ENCODE results near the gene GRIK4.
A peak's percentile ranks its signal among the peaks of the same experiment; 100 is the strongest.

Gene GRIK4

DNA sequence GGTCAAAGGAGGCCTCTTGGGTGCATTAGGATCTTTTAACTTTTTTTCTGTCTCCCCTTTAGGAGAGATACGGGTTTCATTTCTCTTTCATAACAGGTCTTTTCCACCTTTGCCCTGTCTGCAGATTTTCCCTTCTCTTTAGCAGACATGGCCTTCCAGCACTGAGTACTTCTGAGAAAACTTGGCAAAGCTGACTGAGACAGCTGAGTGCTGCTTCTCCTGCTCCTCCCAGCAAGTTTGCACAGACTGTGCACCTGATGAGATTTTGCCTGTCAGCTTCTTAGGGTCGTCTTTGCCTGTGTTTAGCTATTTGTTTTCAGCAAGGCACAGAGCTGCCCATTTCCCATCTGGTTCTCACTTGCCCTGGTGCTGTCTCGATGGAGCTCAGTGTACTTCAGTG lies 424.8 kb downstream of the GRIK4 start:
- no peaks in the 10 kb centered on the region for H3K36me3 ChIP-seq (ENCODE audit: insufficient read depth, low read length)
- no peak overlapping the region for H3K4me3 ChIP-seq (ENCODE audit: low read length)
- no peak overlapping the region for H3K9ac ChIP-seq (ENCODE audit: low read depth, low read length)
- peaks cover 36% of the 10 kb centered on the region for H3K27me3 ChIP-seq (ENCODE audit: control insufficient read depth, insufficient read depth, low read length)
- no peaks in the 10 kb centered on the region for H3K4me1 ChIP-seq (ENCODE audit: control insufficient read depth, insufficient read depth, low read length)
- H3K9me3 ChIP-seq (replicated peaks; ENCODE audit: low read length), result no peaks in the 10 kb centered on the region
- H3K4me2 ChIP-seq (ENCODE audit: low read length), result no peak overlapping the region

DNA sequence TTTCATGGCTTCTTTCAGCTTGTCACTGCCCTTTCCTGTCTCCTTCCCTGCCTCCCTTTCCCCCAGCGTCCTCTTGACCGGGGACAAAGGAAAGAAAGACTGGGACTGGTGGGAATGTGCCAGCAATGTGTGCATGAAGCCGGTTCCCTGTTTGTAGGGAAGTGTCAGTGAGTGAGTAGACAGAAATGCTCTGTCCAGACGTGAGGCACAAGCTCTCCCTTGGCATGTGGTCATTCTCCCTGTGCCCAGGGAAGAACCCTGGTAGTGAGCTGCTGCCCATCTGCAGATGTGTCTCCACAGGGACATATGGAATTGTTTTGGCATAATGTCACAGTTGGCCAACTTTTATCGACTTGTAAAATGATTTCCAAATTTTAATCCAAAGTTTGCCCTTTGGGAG lies 426.0 kb downstream of the GRIK4 start:
- H3K4me1 ChIP-seq (ENCODE audit: control insufficient read depth, insufficient read depth, low read length), result no peaks in the 10 kb centered on the region

DNA sequence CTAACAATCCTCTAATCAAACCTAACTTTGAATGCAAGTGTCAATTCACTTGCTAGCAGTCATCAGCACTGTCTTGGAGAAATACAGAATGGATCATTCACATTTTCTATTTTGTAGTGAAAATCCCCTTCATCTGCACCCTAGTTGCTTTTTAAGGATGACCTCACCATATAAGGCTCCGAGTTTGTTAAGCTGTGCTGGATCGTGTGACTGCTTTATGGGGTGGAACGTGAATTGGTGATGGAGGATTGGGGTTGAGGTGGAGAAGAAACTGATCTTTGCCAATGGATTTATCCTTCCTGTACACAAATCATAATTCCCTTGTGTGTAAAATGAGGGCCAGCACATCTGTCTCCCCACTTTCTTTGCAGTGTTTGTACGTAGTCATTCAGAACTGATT lies 426.7 kb downstream of the GRIK4 start:
- H3K27me3 ChIP-seq (ENCODE audit: control insufficient read depth, insufficient read depth, low read length), result peaks cover 32% of the 10 kb centered on the region
- H3K9ac ChIP-seq (ENCODE audit: low read depth, low read length), result no peak overlapping the region
- no peaks in the 10 kb centered on the region for H3K36me3 ChIP-seq (ENCODE audit: insufficient read depth, low read length)
- H3K9me3 ChIP-seq (replicated peaks; ENCODE audit: low read length), result no peaks in the 10 kb centered on the region
- no peak overlapping the region for H3K4me2 ChIP-seq (ENCODE audit: low read length)
- H3K4me3 ChIP-seq (ENCODE audit: low read length), result no peak overlapping the region
- H3K4me1 ChIP-seq (ENCODE audit: control insufficient read depth, insufficient read depth, low read length), result no peaks in the 10 kb centered on the region

More for the DNA sequence above, 426.0 kb downstream of the GRIK4 start:
- no peak overlapping the region for H3K4me3 ChIP-seq (ENCODE audit: low read length)
- peaks cover 36% of the 10 kb centered on the region for H3K27me3 ChIP-seq (ENCODE audit: control insufficient read depth, insufficient read depth, low read length)
- H3K9me3 ChIP-seq (replicated peaks; ENCODE audit: low read length), result no peaks in the 10 kb centered on the region
- H3K4me2 ChIP-seq (ENCODE audit: low read length), result no peak overlapping the region
- no peaks in the 10 kb centered on the region for H3K36me3 ChIP-seq (ENCODE audit: insufficient read depth, low read length)
- no peak overlapping the region for H3K9ac ChIP-seq (ENCODE audit: low read depth, low read length)

DNA sequence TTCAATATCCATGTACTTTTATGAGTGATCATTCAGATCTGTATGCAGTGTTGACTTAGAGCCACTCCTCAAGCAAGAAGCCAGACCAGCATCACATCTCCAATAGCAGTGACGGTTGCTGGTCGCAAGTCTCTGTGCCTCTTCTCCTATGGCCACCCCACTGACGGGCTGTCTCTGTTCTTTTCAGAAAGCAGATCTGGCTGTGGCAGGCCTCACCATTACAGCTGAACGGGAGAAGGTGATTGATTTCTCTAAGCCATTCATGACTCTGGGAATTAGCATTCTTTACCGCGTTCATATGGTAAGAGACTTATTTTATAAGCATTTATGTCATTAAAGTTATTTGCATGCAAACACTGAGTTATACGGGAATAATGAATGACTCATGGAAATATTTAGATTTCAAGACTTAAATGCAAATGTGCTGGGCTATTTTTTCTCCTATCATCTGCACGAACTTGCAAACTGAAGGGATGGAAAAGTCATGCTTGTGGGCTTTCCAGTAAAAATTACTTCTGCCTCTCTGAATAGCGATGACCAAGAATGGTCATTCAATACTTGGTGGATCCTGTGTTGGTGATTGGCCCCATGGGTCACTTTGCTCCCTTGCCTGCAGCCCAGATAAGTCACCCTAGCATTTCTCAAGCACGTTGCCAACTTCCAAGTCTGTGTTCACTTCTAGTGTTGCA lies 428.8 kb downstream of the GRIK4 start:
- Histone ChIP-seq H3K4me3 (ENCODE audit: low read length) (no peak overlapping the region), H3K9ac (ENCODE audit: low read depth, low read length) (no peak overlapping the region), H3K9me3 (replicated peaks; ENCODE audit: low read length) (peaks cover 3% of the 10 kb centered on the region), H3K4me1 (ENCODE audit: control insufficient read depth, insufficient read depth, low read length) (no peaks in the 10 kb centered on the region), H3K4me2 (ENCODE audit: low read length) (no peak overlapping the region), H3K27me3 (ENCODE audit: control insufficient read depth, insufficient read depth, low read length) (peaks cover 32% of the 10 kb centered on the region), H3K36me3 (ENCODE audit: insufficient read depth, low read length) (no peaks in the 10 kb centered on the region)

DNA sequence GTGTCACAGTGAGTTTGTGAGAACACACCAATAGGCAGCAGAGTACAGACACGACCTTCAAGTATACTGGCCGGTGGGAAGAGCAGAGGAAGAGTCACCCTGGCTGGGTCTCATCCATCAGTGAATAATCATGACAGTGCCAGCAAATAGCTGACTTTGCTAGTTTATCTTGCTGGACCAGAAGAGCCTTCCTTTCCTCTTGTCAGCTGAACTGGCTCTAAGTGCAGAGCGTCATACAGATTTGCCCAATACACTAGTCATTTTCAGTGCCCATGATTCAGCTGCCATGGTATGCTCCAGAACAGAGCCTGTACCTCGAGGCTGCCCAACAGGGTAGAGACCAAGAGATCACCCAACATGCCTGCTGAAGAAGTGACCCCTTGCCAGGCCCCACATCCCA lies 429.5 kb downstream of the GRIK4 start:
- Histone ChIP-seq H3K4me1 (ENCODE audit: control insufficient read depth, insufficient read depth, low read length) (no peaks in the 10 kb centered on the region), H3K9me3 (replicated peaks; ENCODE audit: low read length) (peaks cover 3% of the 10 kb centered on the region), H3K36me3 (ENCODE audit: insufficient read depth, low read length) (no peaks in the 10 kb centered on the region), H3K27me3 (ENCODE audit: control insufficient read depth, insufficient read depth, low read length) (peaks cover 28% of the 10 kb centered on the region), H3K4me3 (ENCODE audit: low read length) (no peak overlapping the region), H3K4me2 (ENCODE audit: low read length) (no peak overlapping the region), H3K9ac (ENCODE audit: low read depth, low read length) (no peak overlapping the region)

DNA sequence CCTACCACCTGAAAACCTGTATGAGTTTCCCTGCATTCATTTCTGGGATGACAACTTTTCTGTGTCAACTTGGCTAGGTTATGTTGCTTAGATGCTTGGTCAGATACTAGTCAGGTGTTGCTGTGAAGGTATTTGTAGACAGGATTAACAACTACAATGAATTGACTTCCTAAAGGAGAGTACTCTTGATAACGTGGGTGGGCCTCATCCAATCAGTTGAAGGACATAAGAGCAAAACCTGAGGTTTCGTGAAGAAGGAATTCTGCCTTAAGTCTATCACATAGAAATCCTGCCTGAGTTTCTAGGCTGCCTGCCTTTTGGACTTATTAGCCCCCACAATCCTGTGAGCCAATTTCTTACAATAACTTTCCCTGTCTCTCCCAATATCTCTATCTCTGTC lies 431.2 kb downstream of the GRIK4 start:
- Histone ChIP-seq H3K4me2 (ENCODE audit: low read length) (no peak overlapping the region), H3K4me3 (ENCODE audit: low read length) (no peak overlapping the region), H3K27me3 (ENCODE audit: control insufficient read depth, insufficient read depth, low read length) (peaks cover 16% of the 10 kb centered on the region), H3K36me3 (ENCODE audit: insufficient read depth, low read length) (no peaks in the 10 kb centered on the region), H3K9ac (ENCODE audit: low read depth, low read length) (no peak overlapping the region), H3K9me3 (replicated peaks; ENCODE audit: low read length) (peaks cover 3% of the 10 kb centered on the region), H3K4me1 (ENCODE audit: control insufficient read depth, insufficient read depth, low read length) (no peaks in the 10 kb centered on the region)

DNA sequence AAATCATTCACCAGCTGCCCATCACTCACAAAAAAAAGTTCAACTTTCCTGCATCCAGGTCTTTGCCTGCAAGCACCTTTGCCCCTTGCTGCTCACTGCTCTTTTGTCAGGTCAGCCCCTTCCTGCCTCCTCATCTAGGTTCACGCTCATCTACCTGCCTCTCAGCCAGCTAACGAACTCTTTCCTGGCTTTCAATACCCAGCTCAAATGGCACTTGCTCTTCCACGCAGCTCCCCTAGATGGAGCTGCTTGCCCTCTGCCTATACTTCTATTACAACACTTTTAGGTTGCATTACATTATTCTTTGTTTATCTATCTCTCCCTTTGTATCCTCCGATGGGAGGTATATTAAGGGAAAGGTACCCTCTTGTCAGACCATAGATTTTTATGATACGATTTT lies 433.5 kb downstream of the GRIK4 start:
- H3K27me3 ChIP-seq (ENCODE audit: control insufficient read depth, insufficient read depth, low read length), result peaks cover 10% of the 10 kb centered on the region
- peaks cover 3% of the 10 kb centered on the region for H3K9me3 ChIP-seq (replicated peaks; ENCODE audit: low read length)
- no peaks in the 10 kb centered on the region for H3K4me1 ChIP-seq (ENCODE audit: control insufficient read depth, insufficient read depth, low read length)
- no peak overlapping the region for H3K4me3 ChIP-seq (ENCODE audit: low read length)
- H3K36me3 ChIP-seq (ENCODE audit: insufficient read depth, low read length), result no peaks in the 10 kb centered on the region
- H3K4me2 ChIP-seq (ENCODE audit: low read length), result no peak overlapping the region
- H3K9ac ChIP-seq (ENCODE audit: low read depth, low read length), result no peak overlapping the region

DNA sequence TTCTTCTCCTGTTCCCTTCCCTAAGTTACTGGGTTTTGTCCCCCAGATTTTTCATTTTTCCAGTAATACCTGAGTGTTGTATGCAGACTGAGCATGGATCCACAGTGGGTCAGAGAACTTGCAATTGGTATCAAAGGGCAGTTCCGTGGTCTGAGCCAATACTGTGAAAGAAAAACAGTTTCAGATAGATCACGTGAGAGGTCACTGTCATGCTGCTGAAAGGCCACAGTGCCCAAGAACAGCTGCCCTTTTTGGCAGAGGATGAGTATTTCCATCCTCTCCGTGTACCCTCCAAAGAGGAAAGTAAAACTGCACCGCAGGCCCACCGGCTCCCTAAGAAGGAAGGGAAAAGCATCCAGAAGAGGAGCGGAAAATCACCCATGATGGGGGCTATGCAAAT lies 439.3 kb downstream of the GRIK4 start:
- Histone ChIP-seq H3K4me3 (ENCODE audit: low read length) (no peak overlapping the region), H3K27me3 (ENCODE audit: control insufficient read depth, insufficient read depth, low read length) (peaks cover 48% of the 10 kb centered on the region), H3K4me2 (ENCODE audit: low read length) (no peak overlapping the region), H3K9me3 (replicated peaks; ENCODE audit: low read length) (no peaks in the 10 kb centered on the region), H3K36me3 (ENCODE audit: insufficient read depth, low read length) (no peaks in the 10 kb centered on the region), H3K4me1 (ENCODE audit: control insufficient read depth, insufficient read depth, low read length) (peaks cover 5% of the 10 kb centered on the region), H3K9ac (ENCODE audit: low read depth, low read length) (no peak overlapping the region)

DNA sequence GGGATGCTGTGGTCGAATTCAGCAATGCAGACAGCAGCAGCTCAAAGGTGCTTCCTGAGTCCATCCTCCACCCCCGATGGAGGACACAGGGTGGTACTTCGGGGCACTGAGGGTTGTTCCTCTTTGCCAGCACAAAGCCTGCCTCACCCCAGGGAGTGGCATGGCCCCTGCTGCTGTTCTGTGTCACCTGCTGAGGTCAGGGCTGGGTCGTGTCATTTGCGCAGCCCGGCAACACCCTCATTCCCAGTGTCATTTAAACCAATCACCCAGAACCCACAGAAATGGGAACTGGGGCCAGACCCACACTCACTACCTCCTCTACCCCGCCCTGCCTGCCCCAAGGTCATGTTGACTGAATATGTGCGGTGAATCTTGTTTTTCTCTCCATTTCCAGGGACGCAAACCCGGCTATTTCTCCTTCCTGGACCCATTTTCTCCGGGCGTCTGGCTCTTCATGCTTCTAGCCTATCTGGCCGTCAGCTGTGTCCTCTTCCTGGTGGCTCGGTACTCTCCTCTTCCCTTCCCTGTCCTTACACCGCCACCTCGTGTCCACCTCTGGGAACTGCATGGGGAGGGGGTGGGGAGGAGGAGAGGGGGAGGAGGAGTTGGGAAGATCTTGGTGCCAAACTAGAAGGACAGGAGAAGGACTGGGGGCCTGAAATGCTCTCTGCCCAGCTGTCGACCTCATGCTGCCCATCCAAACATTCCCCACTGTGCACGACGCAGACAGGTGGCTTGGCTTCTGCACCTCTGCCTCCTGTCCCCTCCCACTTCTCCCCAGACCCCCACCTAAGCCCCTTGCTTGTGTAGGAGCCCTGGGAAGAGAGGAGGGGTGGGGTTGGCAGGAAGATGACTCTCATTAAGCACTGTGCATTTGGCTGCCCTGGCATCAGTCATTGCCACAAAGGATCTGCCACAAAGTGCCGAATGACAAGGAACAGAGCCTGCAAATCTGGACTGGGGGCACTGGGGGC lies 441.2 kb downstream of the GRIK4 start:
- Histone ChIP-seq H3K4me1 (ENCODE audit: control insufficient read depth, insufficient read depth, low read length) (peaks cover 5% of the 10 kb centered on the region), H3K36me3 (ENCODE audit: insufficient read depth, low read length) (no peaks in the 10 kb centered on the region), H3K27me3 (ENCODE audit: control insufficient read depth, insufficient read depth, low read length) (peaks cover 48% of the 10 kb centered on the region), H3K9ac (ENCODE audit: low read depth, low read length) (no peak overlapping the region), H3K4me3 (ENCODE audit: low read length) (peak overlapping the region; percentile 63), H3K9me3 (replicated peaks; ENCODE audit: low read length) (no peaks in the 10 kb centered on the region), H3K4me2 (ENCODE audit: low read length) (peak overlapping the region; percentile 82)

DNA sequence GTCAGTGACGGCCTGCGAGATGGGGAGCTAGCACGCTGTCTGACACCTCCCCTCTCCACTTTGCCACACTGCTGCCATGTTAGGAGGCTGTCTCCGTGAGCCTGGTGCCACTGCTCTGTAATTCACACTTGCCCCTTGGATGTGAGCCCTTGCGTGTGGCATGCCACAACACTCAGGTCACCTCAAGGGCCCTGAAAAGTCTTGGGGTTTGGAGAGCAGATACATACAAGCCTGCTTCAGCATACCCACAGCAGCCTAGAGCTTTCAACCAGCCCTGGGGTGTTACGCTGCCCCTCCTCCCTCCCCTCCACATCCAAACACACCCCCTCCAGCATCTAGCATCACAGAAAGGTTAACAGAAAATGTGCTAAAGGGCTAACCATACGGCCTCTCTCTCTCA lies 442.8 kb downstream of the GRIK4 start:
- H3K4me1 ChIP-seq (ENCODE audit: control insufficient read depth, insufficient read depth, low read length), result peaks cover 5% of the 10 kb centered on the region
- peaks cover 51% of the 10 kb centered on the region for H3K27me3 ChIP-seq (ENCODE audit: control insufficient read depth, insufficient read depth, low read length)
- H3K4me3 ChIP-seq (ENCODE audit: low read length), result no peak overlapping the region
- H3K4me2 ChIP-seq (ENCODE audit: low read length), result no peak overlapping the region
- no peaks in the 10 kb centered on the region for H3K9me3 ChIP-seq (replicated peaks; ENCODE audit: low read length)
- no peaks in the 10 kb centered on the region for H3K36me3 ChIP-seq (ENCODE audit: insufficient read depth, low read length)
- no peak overlapping the region for H3K9ac ChIP-seq (ENCODE audit: low read depth, low read length)

DNA sequence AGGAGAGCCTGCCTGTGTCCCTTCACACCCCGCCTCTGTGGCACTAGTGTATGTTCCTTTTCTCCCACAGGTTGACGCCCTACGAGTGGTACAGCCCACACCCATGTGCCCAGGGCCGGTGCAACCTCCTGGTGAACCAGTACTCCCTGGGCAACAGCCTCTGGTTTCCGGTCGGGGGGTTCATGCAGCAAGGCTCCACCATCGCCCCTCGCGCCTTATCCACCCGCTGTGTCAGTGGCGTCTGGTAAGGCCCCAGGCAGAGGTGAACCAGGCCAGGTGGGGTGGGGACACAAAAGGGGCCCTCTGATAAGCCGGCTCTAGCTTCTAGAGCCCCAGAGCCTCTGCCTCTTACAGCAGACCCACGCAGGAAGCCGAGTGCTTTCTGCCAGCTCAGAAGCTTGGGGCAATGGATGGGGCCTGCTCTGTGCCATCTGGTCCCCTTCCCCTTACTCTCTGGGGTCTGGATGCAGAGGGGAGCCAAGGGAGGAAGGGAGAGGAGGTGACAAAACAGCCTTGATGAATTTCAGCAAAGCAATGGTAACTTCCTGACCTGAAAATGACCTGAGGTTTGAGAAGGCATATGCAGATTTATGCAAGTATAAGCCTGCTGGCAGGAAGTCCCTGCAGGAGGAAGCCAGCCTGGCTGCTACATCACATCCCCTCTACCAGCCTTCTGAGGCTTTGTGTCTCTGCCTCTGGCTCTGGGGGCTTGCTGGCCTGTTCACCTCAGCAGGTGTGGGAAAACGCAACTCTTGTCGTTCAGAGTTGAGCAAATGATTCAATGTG lies 445.4 kb downstream of the GRIK4 start:
- Histone ChIP-seq H3K27me3 (ENCODE audit: control insufficient read depth, insufficient read depth, low read length) (peaks cover 29% of the 10 kb centered on the region), H3K4me1 (ENCODE audit: control insufficient read depth, insufficient read depth, low read length) (peaks cover 5% of the 10 kb centered on the region)

More for the DNA sequence above, 445.4 kb downstream of the GRIK4 start:
- Histone ChIP-seq H3K9me3 (replicated peaks; ENCODE audit: low read length) (no peaks in the 10 kb centered on the region), H3K4me2 (ENCODE audit: low read length) (no peak overlapping the region), H3K9ac (ENCODE audit: low read depth, low read length) (no peak overlapping the region), H3K36me3 (ENCODE audit: insufficient read depth, low read length) (no peaks in the 10 kb centered on the region), H3K4me3 (ENCODE audit: low read length) (no peak overlapping the region)
